Measurements from ENCODE around the gene DHX16. TPM values are rescaled to one million over a fixed set of nuclear protein-coding genes. Genes with fewer than 3 reads are reported as not detected.

Gene DHX16
- total RNA-seq, 2 experiments from 2014 or later, result 15.9 to 16.1 TPM

GRCh38 chr6:30712441-30712945 lies 39.7 kb upstream of the DHX16 start:
- POLR2A ChIA-PET, result interaction anchor here (2.3 kb wide), 1 partner anchor 27 kb away, joined by 6 read pairs; no protein-coding TSS in a partner anchor
- Mint-ChIP-seq H3K9me3 (no peaks in the 10 kb centered on the region), H3K4me3 (no peak overlapping the region), H3K4me1 (ENCODE audit: low read depth) (peaks cover 19% of the 10 kb centered on the region), H3K36me3 (ENCODE audit: low read depth) (peaks cover 85% of the 10 kb centered on the region), H3K27me3 (no peaks in the 10 kb centered on the region), H3K27ac (no peak overlapping the region)
- TF ChIP-seq CTCF (IDR thresholded peaks at IDR 0.05), result no peak
- H3K4me1 ChIP-seq (ENCODE audit: insufficient read depth, low read length), result peaks cover 11% of the 10 kb centered on the region
- ATAC-seq (ENCODE audit: poor library complexity), result no peak
- CTCF ChIA-PET, result interaction anchor here (0.7 to 4.1 kb wide), 2 partner anchors 19 to 34 kb away, joined by 3 to 15 read pairs; no protein-coding TSS in a partner anchor
- peaks cover 49% of the 10 kb centered on the region for H3K36me3 ChIP-seq (ENCODE audit: insufficient read depth, low read length)
- no peaks in the 10 kb centered on the region for H3K27me3 ChIP-seq (ENCODE audit: control insufficient read depth in 1 of 2, insufficient read depth in 2 of 2, low read length in 2 of 2)
- no peak for DNase-seq
- no peaks in the 10 kb centered on the region for H3K9me3 ChIP-seq (ENCODE audit: control insufficient read depth in 1 of 2, insufficient read depth in 1 of 2, low read length in 2 of 2)
- H3K4me3 ChIP-seq (ENCODE audit: low read length), result no peak overlapping the region
- intact Hi-C loops (cut with DNase I, micrococcal nuclease), result no loop called here
- no peak overlapping the region for H3K27ac ChIP-seq (ENCODE audit: low read depth in 1 of 2, low read length in 2 of 2)

DNA sequence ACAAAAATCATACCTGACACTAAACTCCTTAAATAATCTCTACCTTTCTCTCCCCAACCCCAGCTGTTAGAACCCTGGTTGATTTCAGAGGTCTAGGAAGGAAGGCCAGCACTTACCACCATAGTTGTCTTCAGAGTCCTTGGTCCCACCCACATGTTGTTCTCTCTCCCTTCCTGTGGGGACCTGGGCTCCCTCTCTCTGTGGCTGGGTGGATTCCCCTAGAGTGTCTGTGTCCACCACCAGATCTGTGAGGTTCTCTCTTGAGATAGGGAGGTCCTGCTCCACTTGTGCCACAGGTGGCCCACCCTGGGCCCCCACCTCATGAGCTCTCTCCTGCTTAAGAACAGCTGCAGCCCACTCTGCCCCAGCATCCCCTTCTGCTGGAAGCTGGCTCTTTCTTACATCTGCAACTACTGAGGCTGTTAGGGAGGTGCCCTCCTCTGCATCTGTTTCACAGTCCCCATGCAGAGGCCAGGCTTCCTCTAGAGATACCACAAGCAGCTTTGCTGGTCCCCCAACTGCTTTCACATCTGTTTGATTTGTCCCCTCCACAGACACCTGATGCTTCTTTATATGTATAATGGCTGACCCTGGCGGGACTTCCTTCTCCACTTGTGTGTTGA lies 39.1 kb upstream of the DHX16 start:
- H3K9me3 ChIP-seq (ENCODE audit: control insufficient read depth in 1 of 2, insufficient read depth in 1 of 2, low read length in 2 of 2), result no peaks in the 10 kb centered on the region
- no peak overlapping the region for H3K4me3 Mint-ChIP-seq
- no peaks in the 10 kb centered on the region for H3K27me3 Mint-ChIP-seq
- no peak overlapping the region for H3K4me3 ChIP-seq (ENCODE audit: low read length)
- H3K27me3 ChIP-seq (ENCODE audit: control insufficient read depth in 1 of 2, insufficient read depth in 2 of 2, low read length in 2 of 2), result no peaks in the 10 kb centered on the region
- ChIA-PET CTCF (interaction anchor here (0.7 to 4.1 kb wide), 2 partner anchors 19 to 33 kb away, joined by 3 to 15 read pairs; no protein-coding TSS in a partner anchor), POLR2A (interaction anchor here (2.3 kb wide), 1 partner anchor 27 kb away, joined by 6 read pairs; no protein-coding TSS in a partner anchor)
- peaks cover 55% of the 10 kb centered on the region for H3K36me3 ChIP-seq (ENCODE audit: insufficient read depth, low read length)
- H3K4me1 Mint-ChIP-seq (ENCODE audit: low read depth), result peaks cover 13% of the 10 kb centered on the region
- no peak overlapping the region for H3K27ac Mint-ChIP-seq
- H3K9me3 Mint-ChIP-seq, result no peaks in the 10 kb centered on the region
- intact Hi-C loops (cut with DNase I, micrococcal nuclease), result no loop called here
- peaks cover 85% of the 10 kb centered on the region for H3K36me3 Mint-ChIP-seq (ENCODE audit: low read depth)
- TF ChIP-seq CTCF (IDR thresholded peaks at IDR 0.05), result no peak
- peaks cover 9% of the 10 kb centered on the region for H3K4me1 ChIP-seq (ENCODE audit: insufficient read depth, low read length)
- peak in 1 of 14 experiments; percentile 2 for DNase-seq
- no peak for ATAC-seq (ENCODE audit: poor library complexity)
- no peak overlapping the region for H3K27ac ChIP-seq (ENCODE audit: low read depth in 1 of 2, low read length in 2 of 2)

- Mint-ChIP-seq H3K27ac (no peak overlapping the region), H3K27me3 (no peaks in the 10 kb centered on the region), H3K4me3 (no peak overlapping the region), H3K4me1 (ENCODE audit: low read depth) (no peaks in the 10 kb centered on the region), H3K36me3 (ENCODE audit: low read depth) (peaks cover 87% of the 10 kb centered on the region), H3K9me3 (no peaks in the 10 kb centered on the region)
- Histone ChIP-seq H3K27me3 (ENCODE audit: control insufficient read depth in 1 of 2, insufficient read depth in 2 of 2, low read length in 2 of 2) (no peaks in the 10 kb centered on the region), H3K36me3 (ENCODE audit: insufficient read depth, low read length) (peaks cover 64% of the 10 kb centered on the region), H3K27ac (ENCODE audit: low read depth in 1 of 2, low read length in 2 of 2) (no peak overlapping the region), H3K4me1 (ENCODE audit: insufficient read depth, low read length) (no peaks in the 10 kb centered on the region), H3K9me3 (ENCODE audit: control insufficient read depth in 1 of 2, insufficient read depth in 1 of 2, low read length in 2 of 2) (no peaks in the 10 kb centered on the region), H3K4me3 (ENCODE audit: low read length) (no peak overlapping the region)
- intact Hi-C loops (cut with DNase I, micrococcal nuclease), result no loop called here
- TF ChIP-seq CTCF (IDR thresholded peaks at IDR 0.05), result no peak
- ATAC-seq (ENCODE audit: poor library complexity) (no peak), DNase-seq (no peak)
- POLR2A ChIA-PET, result no interaction called here
- CTCF ChIA-PET, result interaction anchor here (0.6 to 4.1 kb wide), 2 partner anchors 9 to 30 kb away, joined by 3 to 15 read pairs; no protein-coding TSS in a partner anchor
These were observed 36.5 kb upstream of the DHX16 start for GRCh38 chr6:30709101-30709868.
